ENCODE data around the gene COL15A1. TPM values are rescaled to one million over a fixed set of nuclear protein-coding genes. Genes with fewer than 3 reads are reported as not detected.

The COL15A1 gene
- total and polyA plus RNA-seq, 2 of the 13 experiments (the other 11 are each of a cell fraction or from before 2014, with no cell fraction given) = not detected

DNA sequence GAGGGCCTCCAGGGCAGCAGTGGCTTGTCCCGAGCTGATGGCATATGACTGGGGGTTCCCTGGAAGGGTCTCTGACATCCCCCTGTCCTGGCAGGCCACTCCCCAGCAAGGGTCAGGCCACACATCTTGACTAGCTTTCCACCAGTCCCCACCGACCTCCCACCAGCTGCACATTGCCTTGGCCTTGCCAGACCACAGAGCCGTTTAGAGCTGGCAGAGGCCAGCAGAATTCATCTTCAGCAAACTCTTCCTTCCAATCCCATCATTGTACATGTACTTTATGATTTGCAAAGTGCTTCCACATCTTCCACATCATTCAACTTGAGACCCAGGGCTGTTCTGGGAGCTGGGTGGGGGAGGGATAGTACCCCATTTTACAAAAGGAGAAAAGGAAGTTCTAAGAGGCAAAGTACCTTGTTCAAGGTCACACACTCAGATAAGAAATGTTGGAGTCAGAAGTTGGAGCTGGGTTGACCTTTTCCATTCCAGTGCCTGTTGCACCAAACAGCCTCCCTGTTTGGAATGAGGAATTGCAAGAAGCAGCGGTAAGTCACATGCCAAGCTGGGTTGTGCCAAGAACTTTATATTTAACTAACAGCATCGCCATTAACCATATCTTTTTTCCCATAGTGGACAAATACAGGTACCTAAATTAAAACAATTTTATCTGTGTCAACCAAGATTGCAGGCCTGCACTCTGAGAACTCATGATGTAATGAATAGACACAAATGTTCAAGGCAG is 25.8 kb upstream of the COL15A1 start:
- H2AFZ ChIP-seq (ENCODE audit: low read length) = no peak overlapping the region
- CTCF ChIA-PET (ENCODE audit: low intra/inter-chr PET ratio, low total read pairs) = no interaction called here
- TF ChIP-seq ZNF230 (CRISPR knock-in tag; IDR thresholded peaks at IDR 0.05) = no peak
- TF ChIP-seq, protein P1, sequence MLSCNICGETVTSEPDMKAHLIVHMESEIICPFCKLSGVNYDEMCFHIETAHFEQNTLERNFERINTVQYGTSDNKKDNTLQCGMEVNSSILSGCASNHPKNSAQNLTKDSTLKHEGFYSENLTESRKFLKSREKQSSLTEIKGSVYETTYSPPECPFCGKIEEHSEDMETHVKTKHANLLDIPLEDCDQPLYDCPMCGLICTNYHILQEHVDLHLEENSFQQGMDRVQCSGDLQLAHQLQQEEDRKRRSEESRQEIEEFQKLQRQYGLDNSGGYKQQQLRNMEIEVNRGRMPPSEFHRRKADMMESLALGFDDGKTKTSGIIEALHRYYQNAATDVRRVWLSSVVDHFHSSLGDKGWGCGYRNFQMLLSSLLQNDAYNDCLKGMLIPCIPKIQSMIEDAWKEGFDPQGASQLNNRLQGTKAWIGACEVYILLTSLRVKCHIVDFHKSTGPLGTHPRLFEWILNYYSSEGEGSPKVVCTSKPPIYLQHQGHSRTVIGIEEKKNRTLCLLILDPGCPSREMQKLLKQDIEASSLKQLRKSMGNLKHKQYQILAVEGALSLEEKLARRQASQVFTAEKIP (CRISPR knock-in tag; IDR thresholded peaks at IDR 0.05; ENCODE audit: borderline replicate concordance) = no peak
- TF ChIP-seq ZSCAN30 (CRISPR knock-in tag; IDR thresholded peaks at IDR 0.05) = no peak
- no peak for TF ChIP-seq PREB (CRISPR knock-in tag; IDR thresholded peaks at IDR 0.05)
- TF ChIP-seq ZNF576 (CRISPR knock-in tag; IDR thresholded peaks at IDR 0.05) = no peak
- TF ChIP-seq ELF4 (CRISPR knock-in tag; IDR thresholded peaks at IDR 0.05; ENCODE audit: borderline replicate concordance) = no peak
- no peak for TF ChIP-seq U2AF1 (optimal IDR thresholded peaks at IDR 0.05; ENCODE audit: low read depth, low read length)
- no peak for TF ChIP-seq ZNF781 (CRISPR knock-in tag; IDR thresholded peaks at IDR 0.05; ENCODE audit: borderline replicate concordance, not compliant biosample characterization)
- TF ChIP-seq E2F2 (CRISPR knock-in tag; IDR thresholded peaks at IDR 0.05; ENCODE audit: borderline replicate concordance) = no peak
- TF ChIP-seq, protein P2, sequence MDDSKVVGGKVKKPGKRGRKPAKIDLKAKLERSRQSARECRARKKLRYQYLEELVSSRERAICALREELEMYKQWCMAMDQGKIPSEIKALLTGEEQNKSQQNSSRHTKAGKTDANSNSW (CRISPR knock-in tag; IDR thresholded peaks at IDR 0.05; ENCODE audit: borderline replicate concordance) = no peak
- no peak for TF ChIP-seq ZNF234 (CRISPR knock-in tag; conservative IDR thresholded peaks at IDR 0.05)
- no peak for TF ChIP-seq KMT2A (CRISPR knock-in tag; IDR thresholded peaks at IDR 0.05)
- TF ChIP-seq SKIL (CRISPR knock-in tag; IDR thresholded peaks at IDR 0.05; ENCODE audit: borderline replicate concordance) = no peak
- no peak for TF ChIP-seq YY1 (IDR thresholded peaks at IDR 0.05; ENCODE audit: insufficient read depth, insufficient replicate concordance, low read depth, low read length)
- no peak for TF ChIP-seq ZNF660 (CRISPR knock-in tag; IDR thresholded peaks at IDR 0.05; ENCODE audit: borderline replicate concordance, low read depth)
- TF ChIP-seq SMYD3 (CRISPR knock-in tag; IDR thresholded peaks at IDR 0.05) = no peak

More for the DNA sequence above, 25.8 kb upstream of the COL15A1 start:
- H3K4me1 ChIP-seq (ENCODE audit: insufficient read depth, low read length) = no peaks in the 10 kb centered on the region
- no peak overlapping the region for H3K9ac ChIP-seq (ENCODE audit: insufficient read depth, low read depth, low read length)
- ATAC-seq (no peak), DNase-seq (ENCODE audit: low spot score) (no peak), FAIRE-seq (no peak)
- no peaks in the 10 kb centered on the region for H3K36me3 ChIP-seq (replicated peaks in 1 of 2; ENCODE audit: control insufficient read depth in 1 of 2, insufficient read depth in 2 of 2, low read length in 2 of 2)
- no TSS peak for BruUV-seq (replicated peaks)
- no peaks in the 10 kb centered on the region for H4K20me1 ChIP-seq (ENCODE audit: insufficient read depth, low read length)
- intact Hi-C loops (cut with micrococcal nuclease; ENCODE audit: unreplicated experiment) (no loop called here), in situ Hi-C loops (cut with HindIII; ENCODE audit: extremely low pct_ligation_motif_present, low pct_unique_long_range_greater_than_20kb) (no loop called here)
- H3K4me2 ChIP-seq (ENCODE audit: low read depth, low read length) = no peak overlapping the region
- no peak overlapping the region for H3K27ac ChIP-seq (ENCODE audit: extremely low read length, insufficient read depth, low read length)
- H3K79me2 ChIP-seq (ENCODE audit: insufficient read depth, low read length) = no peaks in the 10 kb centered on the region
- WGBS (ENCODE audit: low lambda C conversion rate) = 22% methylated on average over 4 of the region's 5 CpGs
- no peak overlapping the region for H3K4me3 ChIP-seq (replicated peaks in 1 of 3; ENCODE audit: insufficient read depth in 1 of 3, low read depth in 2 of 3, low read length in 3 of 3)
- H3K27me3 ChIP-seq (ENCODE audit: control insufficient read depth in 1 of 2, insufficient read depth in 2 of 2, low read length in 2 of 2) = peaks cover 0 to 5% of the 10 kb centered on the region in 2 experiments; a peak in 3 of 5 replicates
- H3K9me3 ChIP-seq (ENCODE audit: low read length) = no peaks in the 10 kb centered on the region
- POLR2A ChIA-PET = no interaction called here
